ENCODE measurements around the gene TMEM167B. TPM values are rescaled to one million over a fixed set of nuclear protein-coding genes. Genes with fewer than 3 reads are reported as not detected.

Gene TMEM167B
- total and polyA plus RNA-seq, 2 experiments from 2014 or later = 25.0 to 33.4 TPM

- TF ChIP-seq CTCF (IDR thresholded peaks at IDR 0.05; ENCODE audit: poor library complexity) (no peak), EZH2 (IDR thresholded peaks at IDR 0.05; ENCODE audit: borderline replicate concordance) (no peak), EZH2phosphoT487 (IDR thresholded peaks at IDR 0.05; ENCODE audit: low read depth, severe bottlenecking, unreplicated experiment) (no peak)
- Histone ChIP-seq H3K4me3 (no peak overlapping the region), H3K36me3 (replicated peaks; ENCODE audit: insufficient read depth, low read depth) (no peaks in the 10 kb centered on the region), H3K9me2 (replicated peaks; ENCODE audit: insufficient read depth) (no peaks in the 10 kb centered on the region), H3K79me2 (no peaks in the 10 kb centered on the region), H3K27me3 (peaks cover 29% of the 10 kb centered on the region), H3K9me3 (ENCODE audit: low read depth) (no peaks in the 10 kb centered on the region), H4K20me1 (ENCODE audit: insufficient read depth, poor library complexity, severe bottlenecking) (no peaks in the 10 kb centered on the region), H3K4me2 (no peak overlapping the region), H2AFZ (no peak overlapping the region), H3K4me1 (ENCODE audit: insufficient read depth) (peaks cover 4% of the 10 kb centered on the region), H3K27ac (no peak overlapping the region)
- DNase-seq (ENCODE audit: low spot score) = no peak
- 73% methylated on average over 5 of the region's 5 CpGs for WGBS (ENCODE audit: low lambda C conversion rate, missing lambda C conversion rate)
These were observed 21.0 kb downstream of the TMEM167B start for GRCh38 chr1:109111386-109112055.

- H3K4me2 ChIP-seq = peak overlapping the region; percentile 47
- WGBS (ENCODE audit: low lambda C conversion rate, missing lambda C conversion rate) = 53% methylated on average over 10 of the region's 10 CpGs
- no peak overlapping the region for H2AFZ ChIP-seq
- H3K9me2 ChIP-seq (replicated peaks; ENCODE audit: insufficient read depth) = no peaks in the 10 kb centered on the region
- H4K20me1 ChIP-seq (ENCODE audit: insufficient read depth, poor library complexity, severe bottlenecking) = no peaks in the 10 kb centered on the region
- no peaks in the 10 kb centered on the region for H3K9me3 ChIP-seq (ENCODE audit: low read depth)
- H3K27me3 ChIP-seq = peaks cover 29% of the 10 kb centered on the region
- H3K36me3 ChIP-seq (replicated peaks; ENCODE audit: insufficient read depth, low read depth) = no peaks in the 10 kb centered on the region
- H3K4me1 ChIP-seq (ENCODE audit: insufficient read depth) = peaks cover 4% of the 10 kb centered on the region
- no peak overlapping the region for H3K27ac ChIP-seq
- H3K4me3 ChIP-seq = no peak overlapping the region
- DNase-seq (ENCODE audit: low spot score) = no peak
- H3K79me2 ChIP-seq = no peaks in the 10 kb centered on the region
- TF ChIP-seq EZH2 (IDR thresholded peaks at IDR 0.05; ENCODE audit: borderline replicate concordance) (no peak), CTCF (IDR thresholded peaks at IDR 0.05; ENCODE audit: poor library complexity) (peak; percentile 35), EZH2phosphoT487 (IDR thresholded peaks at IDR 0.05; ENCODE audit: low read depth, severe bottlenecking, unreplicated experiment) (no peak)
These were observed 21.6 kb downstream of the TMEM167B start for GRCh38 chr1:109112056-109112651.

GRCh38 chr1:109112652-109113285 is 22.2 kb downstream of the TMEM167B start:
- TF ChIP-seq EZH2 (IDR thresholded peaks at IDR 0.05; ENCODE audit: borderline replicate concordance) (no peak), EZH2phosphoT487 (IDR thresholded peaks at IDR 0.05; ENCODE audit: low read depth, severe bottlenecking, unreplicated experiment) (peak; percentile 52), CTCF (IDR thresholded peaks at IDR 0.05; ENCODE audit: poor library complexity) (peak; percentile 96)
- DNase-seq (ENCODE audit: low spot score) = peak; percentile 94
- H4K20me1 ChIP-seq (ENCODE audit: insufficient read depth, poor library complexity, severe bottlenecking) = no peaks in the 10 kb centered on the region
- H3K4me2 ChIP-seq = peak overlapping the region; percentile 83
- no peak overlapping the region for H3K27ac ChIP-seq
- H3K4me1 ChIP-seq (ENCODE audit: insufficient read depth) = peaks cover 4% of the 10 kb centered on the region
- 10% methylated on average over 31 of the region's 31 CpGs for WGBS (ENCODE audit: low lambda C conversion rate, missing lambda C conversion rate)
- H3K36me3 ChIP-seq (replicated peaks; ENCODE audit: insufficient read depth, low read depth) = no peaks in the 10 kb centered on the region
- H3K9me2 ChIP-seq (replicated peaks; ENCODE audit: insufficient read depth) = no peaks in the 10 kb centered on the region
- no peak overlapping the region for H2AFZ ChIP-seq
- H3K9me3 ChIP-seq (ENCODE audit: low read depth) = no peaks in the 10 kb centered on the region
- peaks cover 29% of the 10 kb centered on the region for H3K27me3 ChIP-seq
- no peak overlapping the region for H3K4me3 ChIP-seq
- H3K79me2 ChIP-seq = no peaks in the 10 kb centered on the region
